ENCODE measurements around the gene RPP30. TPM values are rescaled to one million over a fixed set of nuclear protein-coding genes. Genes with fewer than 3 reads are reported as not detected.

RPP30 gene
- total and polyA plus RNA-seq, 2 experiments from 2014 or later: 89.7 to 142 TPM

- Mint-ChIP-seq H3K4me1 (no peaks in the 10 kb centered on the region), H3K27me3 (ENCODE audit: insufficient read depth, low read depth, poor library complexity) (peaks cover 38% of the 10 kb centered on the region), H3K36me3 (ENCODE audit: low read depth) (no peaks in the 10 kb centered on the region), H3K4me3 (no peak overlapping the region), H3K9me3 (peaks cover 5% of the 10 kb centered on the region; the same call in 1 of the 3 replicates), H3K27ac (no peak overlapping the region)
- Histone ChIP-seq H3K4me3 (no peak overlapping the region), H4K20me1 (replicated peaks; ENCODE audit: insufficient read depth) (no peaks in the 10 kb centered on the region), H3K4me1 (ENCODE audit: insufficient read depth) (no peaks in the 10 kb centered on the region), H2AFZ (no peak overlapping the region), H3K27me3 (ENCODE audit: insufficient read depth) (peaks cover 77% of the 10 kb centered on the region), H3F3A (replicated peaks; ENCODE audit: low read depth) (no peaks in the 10 kb centered on the region), H3K36me3 (ENCODE audit: insufficient read depth) (no peaks in the 10 kb centered on the region), H3K9me2 (ENCODE audit: insufficient read depth) (no peaks in the 10 kb centered on the region), H3K27ac (ENCODE audit: low read depth) (no peak overlapping the region), H3K79me2 (replicated peaks; ENCODE audit: insufficient read depth) (no peaks in the 10 kb centered on the region), H3K4me2 (no peak overlapping the region)
- TF ChIP-seq STAT1 (IDR thresholded peaks at IDR 0.05; ENCODE audit: unreplicated experiment): no peak
- no peak for TF ChIP-seq ZNF114 (CRISPR knock-in tag; IDR thresholded peaks at IDR 0.05)
- TF ChIP-seq JUNB (IDR thresholded peaks at IDR 0.05; ENCODE audit: unreplicated experiment): no peak
- TF ChIP-seq EZH2 (IDR thresholded peaks at IDR 0.05; ENCODE audit: low read depth, unreplicated experiment): no peak
- no peak for TF ChIP-seq POLR2AphosphoS5 (IDR thresholded peaks at IDR 0.05; ENCODE audit: low read depth)
- DNase-seq (ENCODE audit: low spot score) (no peak), ATAC-seq (no peak)
These were observed 73.8 kb downstream of the RPP30 start for GRCh38 chr10:90945491-90946070.

- Histone ChIP-seq H3K9me2 (ENCODE audit: insufficient read depth) (no peaks in the 10 kb centered on the region), H2AFZ (no peak overlapping the region), H3K27ac (ENCODE audit: low read depth) (no peak overlapping the region), H3K79me2 (replicated peaks; ENCODE audit: insufficient read depth) (no peaks in the 10 kb centered on the region), H3K36me3 (ENCODE audit: insufficient read depth) (no peaks in the 10 kb centered on the region), H3F3A (replicated peaks; ENCODE audit: low read depth) (no peaks in the 10 kb centered on the region), H3K4me3 (no peak overlapping the region), H3K4me2 (no peak overlapping the region), H3K27me3 (ENCODE audit: insufficient read depth) (peaks cover 62% of the 10 kb centered on the region), H3K4me1 (ENCODE audit: insufficient read depth) (no peaks in the 10 kb centered on the region), H4K20me1 (replicated peaks; ENCODE audit: insufficient read depth) (no peaks in the 10 kb centered on the region)
- DNase-seq (ENCODE audit: low spot score) (no peak), ATAC-seq (no peak)
- Mint-ChIP-seq H3K27ac (no peak overlapping the region), H3K4me1 (no peaks in the 10 kb centered on the region), H3K9me3 (peaks cover 5% of the 10 kb centered on the region; the same call in 1 of the 3 replicates), H3K27me3 (ENCODE audit: insufficient read depth, low read depth, poor library complexity) (peaks cover 32% of the 10 kb centered on the region), H3K36me3 (ENCODE audit: low read depth) (no peaks in the 10 kb centered on the region), H3K4me3 (no peak overlapping the region)
- no peak for TF ChIP-seq POLR2AphosphoS5 (IDR thresholded peaks at IDR 0.05; ENCODE audit: low read depth)
- TF ChIP-seq ETS1 (IDR thresholded peaks at IDR 0.05): no peak
- TF ChIP-seq NANOG (IDR thresholded peaks at IDR 0.05; ENCODE audit: borderline replicate concordance): no peak
- TF ChIP-seq REST (IDR thresholded peaks at IDR 0.05; ENCODE audit: unreplicated experiment): no peak
- TF ChIP-seq STAT1 (IDR thresholded peaks at IDR 0.05; ENCODE audit: unreplicated experiment): no peak
- TF ChIP-seq ZNF331 (CRISPR knock-in tag; IDR thresholded peaks at IDR 0.05; ENCODE audit: low read depth): no peak
- no peak for TF ChIP-seq EZH2phosphoT487 (IDR thresholded peaks at IDR 0.05; ENCODE audit: unreplicated experiment)
- TF ChIP-seq ZNF114 (CRISPR knock-in tag; IDR thresholded peaks at IDR 0.05): no peak
- no peak for TF ChIP-seq JUNB (IDR thresholded peaks at IDR 0.05; ENCODE audit: unreplicated experiment)
- TF ChIP-seq EZH2 (IDR thresholded peaks at IDR 0.05; ENCODE audit: low read depth, unreplicated experiment): no peak
- TF ChIP-seq CTCF (conservative IDR thresholded peaks at IDR 0.05; ENCODE audit: low read depth in 2 of 2): no peak
These were observed 75.5 kb downstream of the RPP30 start for GRCh38 chr10:90947030-90947960.

All from GM23338 (cell line).